ENCODE measurements around the gene CCNB2.
"Not testable (repeated sequence)": the region's sequence is repeated elsewhere in the genome, so short reads cannot be mapped to it uniquely, and the experiment has no call there.

Gene CCNB2

DNA sequence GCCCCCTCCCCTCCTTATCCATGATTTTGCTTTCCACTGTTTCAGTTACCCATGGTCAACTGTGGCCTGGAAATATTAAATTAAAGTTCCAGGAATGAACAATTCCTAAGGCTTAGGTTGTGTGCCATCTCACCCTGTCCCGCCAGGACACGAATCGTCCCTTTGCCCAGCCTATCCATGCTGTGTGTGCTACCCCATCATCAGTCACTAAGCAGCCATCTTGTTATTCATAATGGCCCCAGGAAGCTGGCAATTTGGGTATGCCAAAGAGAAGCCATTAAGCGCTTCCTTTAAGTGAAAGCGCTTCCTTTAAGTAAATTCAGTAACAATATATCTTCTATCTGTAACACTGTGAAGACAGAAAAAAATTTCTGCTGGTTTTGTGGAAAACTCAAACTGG is 52.5 kb downstream of the CCNB2 start:
- TF ChIP-seq, protein P1, sequence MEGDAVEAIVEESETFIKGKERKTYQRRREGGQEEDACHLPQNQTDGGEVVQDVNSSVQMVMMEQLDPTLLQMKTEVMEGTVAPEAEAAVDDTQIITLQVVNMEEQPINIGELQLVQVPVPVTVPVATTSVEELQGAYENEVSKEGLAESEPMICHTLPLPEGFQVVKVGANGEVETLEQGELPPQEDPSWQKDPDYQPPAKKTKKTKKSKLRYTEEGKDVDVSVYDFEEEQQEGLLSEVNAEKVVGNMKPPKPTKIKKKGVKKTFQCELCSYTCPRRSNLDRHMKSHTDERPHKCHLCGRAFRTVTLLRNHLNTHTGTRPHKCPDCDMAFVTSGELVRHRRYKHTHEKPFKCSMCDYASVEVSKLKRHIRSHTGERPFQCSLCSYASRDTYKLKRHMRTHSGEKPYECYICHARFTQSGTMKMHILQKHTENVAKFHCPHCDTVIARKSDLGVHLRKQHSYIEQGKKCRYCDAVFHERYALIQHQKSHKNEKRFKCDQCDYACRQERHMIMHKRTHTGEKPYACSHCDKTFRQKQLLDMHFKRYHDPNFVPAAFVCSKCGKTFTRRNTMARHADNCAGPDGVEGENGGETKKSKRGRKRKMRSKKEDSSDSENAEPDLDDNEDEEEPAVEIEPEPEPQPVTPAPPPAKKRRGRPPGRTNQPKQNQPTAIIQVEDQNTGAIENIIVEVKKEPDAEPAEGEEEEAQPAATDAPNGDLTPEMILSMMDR (conservative IDR thresholded peaks at IDR 0.05), result no peak
- no peak for TF ChIP-seq ZFX (IDR thresholded peaks at IDR 0.05)
- H3K27ac ChIP-seq, result peak overlapping the region; percentile 68; the same call in 1 of the 2 replicates

DNA sequence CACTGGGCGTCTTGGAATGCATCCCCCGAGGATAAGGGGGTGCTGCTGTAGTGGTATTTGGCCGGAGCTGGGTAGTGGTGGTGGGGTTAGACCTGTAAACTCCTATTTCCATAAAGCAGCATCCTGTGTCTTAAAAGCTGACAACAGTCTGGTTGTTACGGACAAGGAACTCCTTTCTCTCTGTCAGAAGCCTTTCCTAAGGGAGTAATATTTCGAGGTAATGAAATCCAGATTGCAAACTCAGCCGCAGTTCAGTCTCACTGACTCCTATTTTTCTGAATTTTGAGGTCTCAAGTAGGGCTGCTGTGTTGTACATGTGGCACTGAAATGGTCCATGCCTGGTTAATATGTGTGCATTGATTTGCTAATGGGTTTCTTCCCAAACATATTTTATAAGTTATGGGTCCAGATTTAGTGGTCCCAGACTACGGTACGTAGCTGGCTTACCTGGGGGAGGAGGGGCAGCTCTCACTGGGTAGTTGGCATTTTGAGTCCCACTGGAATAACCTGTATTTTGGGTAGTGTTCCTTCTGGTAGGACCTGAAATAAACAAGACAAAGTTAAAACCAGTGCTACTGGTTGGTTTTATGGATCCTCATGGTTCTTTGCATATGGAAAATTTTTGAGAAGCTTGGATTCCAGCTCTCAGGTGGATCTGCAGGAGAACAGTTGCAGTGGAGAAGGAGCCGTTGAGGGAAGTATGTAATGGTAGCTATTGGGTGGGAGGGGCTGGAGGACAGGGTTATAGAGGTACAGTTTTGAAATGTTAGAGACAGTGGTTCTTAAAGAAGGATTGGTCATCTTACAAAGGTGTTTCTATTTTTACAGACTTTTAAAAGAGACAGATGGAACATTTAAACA is 53.1 kb downstream of the CCNB2 start:
- TF ChIP-seq ZFX (IDR thresholded peaks at IDR 0.05), result no peak
- TF ChIP-seq, protein P1 (conservative IDR thresholded peaks at IDR 0.05), result no peak
- peak overlapping the region; percentile 68 for H3K27ac ChIP-seq

- no peak for TF ChIP-seq ZFX (IDR thresholded peaks at IDR 0.05)
- TF ChIP-seq, protein P1 (conservative IDR thresholded peaks at IDR 0.05), result no peak
- peak overlapping the region; percentile 68 for H3K27ac ChIP-seq
Measured at GRCh38 chr15:59158701-59159034, 53.7 kb downstream of the CCNB2 start.

DNA sequence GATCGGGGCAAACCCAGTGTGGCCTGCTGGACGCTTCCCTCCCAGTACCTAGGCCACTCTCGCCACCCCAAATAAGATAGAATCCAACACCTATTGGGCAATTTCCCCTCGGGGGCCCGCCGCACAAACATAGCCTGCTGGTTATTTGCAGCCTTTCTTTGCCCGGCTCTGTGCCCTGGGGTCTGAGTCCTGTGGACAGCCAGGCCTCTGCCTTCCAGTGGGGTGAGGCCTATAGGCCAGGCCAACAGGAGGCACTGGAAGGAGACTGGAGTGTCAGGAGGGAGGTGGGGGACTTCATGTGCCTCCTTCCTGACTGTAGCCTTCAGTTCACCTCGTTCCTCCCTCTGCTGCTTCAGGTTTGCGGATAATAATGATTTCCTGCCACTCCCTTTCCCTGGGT is 54.3 kb downstream of the CCNB2 start:
- TF ChIP-seq, protein P1 (conservative IDR thresholded peaks at IDR 0.05), result no peak
- no peak for TF ChIP-seq ZFX (IDR thresholded peaks at IDR 0.05)

DNA sequence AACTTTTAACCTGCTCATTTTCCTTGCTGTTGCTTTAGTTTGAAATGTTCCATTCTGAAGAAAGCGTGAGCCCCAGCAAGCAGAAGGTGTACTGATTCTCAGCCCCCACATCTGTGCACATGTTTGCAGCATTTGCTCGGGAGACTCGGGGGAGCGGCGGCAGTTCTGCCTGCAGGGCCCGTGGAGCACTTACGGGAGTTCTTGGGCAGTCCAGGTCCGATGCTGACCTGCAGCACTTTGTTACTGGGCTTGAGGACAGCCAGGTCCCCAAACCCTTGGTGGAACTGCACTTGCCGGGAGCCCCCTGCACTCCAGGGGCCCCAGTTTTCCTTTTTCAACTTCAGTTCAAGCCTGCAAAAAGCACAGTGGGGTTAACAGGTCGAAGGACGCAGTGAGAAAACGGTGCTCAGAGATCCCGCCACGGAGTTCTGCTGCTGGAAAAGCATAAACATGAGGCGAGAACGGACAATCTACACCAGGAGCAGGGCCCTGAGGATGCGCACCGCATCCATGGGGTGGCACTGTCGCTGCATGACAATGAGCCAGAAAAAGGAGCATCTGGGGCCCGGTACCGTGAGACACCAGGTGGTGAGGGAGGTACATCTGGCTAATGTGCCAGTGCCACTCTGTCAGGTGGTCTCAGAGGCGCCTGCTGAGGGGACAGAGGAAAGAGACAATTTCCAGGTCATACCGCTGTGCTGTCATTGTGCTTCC is 56.1 kb downstream of the CCNB2 start:
- TF ChIP-seq ZFX (IDR thresholded peaks at IDR 0.05), result no peak
- TF ChIP-seq, protein P1 (conservative IDR thresholded peaks at IDR 0.05), result no peak; the same call in 1 of the 2 replicates

More for the DNA sequence above, 54.3 kb downstream of the CCNB2 start:
- H3K27ac ChIP-seq, result peak overlapping the region; percentile 68

DNA sequence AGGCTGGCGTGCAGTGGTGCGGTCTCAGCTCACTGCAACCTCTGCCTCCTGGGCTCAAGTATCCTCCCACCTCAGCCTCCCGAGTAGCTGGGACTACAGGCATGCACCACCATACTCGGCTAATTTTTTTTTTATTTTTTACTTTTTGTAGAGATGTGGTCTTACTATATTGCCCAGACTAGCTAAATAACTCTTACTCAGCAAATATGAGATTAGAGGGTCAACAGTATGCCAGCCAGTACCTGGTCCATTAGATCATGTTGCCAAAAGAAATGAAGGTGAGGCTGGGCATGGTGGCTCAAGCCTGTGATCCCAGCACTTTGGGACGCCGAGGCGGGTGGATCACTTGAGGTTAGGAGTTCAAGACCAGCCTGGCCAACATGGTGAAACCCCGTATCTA is 57.1 kb downstream of the CCNB2 start:
- not testable (repeated sequence) for H3K27ac ChIP-seq

More for the DNA sequence above, 56.1 kb downstream of the CCNB2 start:
- no peak overlapping the region for H3K27ac ChIP-seq

GRCh38 chr15:59165726-59166125 is 60.8 kb downstream of the CCNB2 start:
- H3K27ac ChIP-seq, result peak overlapping the region; percentile 6; the same call in 1 of the 2 replicates
- no peak for TF ChIP-seq ZFX (IDR thresholded peaks at IDR 0.05)

DNA sequence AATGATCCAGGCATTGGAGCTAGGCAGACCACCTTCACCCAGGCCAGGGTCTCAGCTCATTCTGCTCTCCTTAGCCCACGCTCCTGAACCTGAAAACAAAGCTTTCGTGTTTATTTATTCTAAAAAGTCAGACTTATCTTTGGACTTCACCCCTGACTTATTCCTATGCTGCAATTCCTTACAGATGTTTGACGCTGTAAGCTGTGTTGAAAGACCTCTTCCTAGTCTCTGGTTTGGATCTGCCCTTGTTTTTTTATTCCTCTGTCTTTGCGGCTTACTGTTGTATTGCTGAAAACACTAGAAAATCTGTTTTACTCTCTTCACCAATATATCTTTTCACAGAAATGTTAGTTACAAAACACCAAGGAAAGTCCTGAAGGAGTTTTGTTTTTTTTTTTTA is 61.2 kb downstream of the CCNB2 start:
- H3K27ac ChIP-seq, result no peak overlapping the region; the same call in 1 of the 2 replicates
- no peak for TF ChIP-seq ZFX (IDR thresholded peaks at IDR 0.05)
- TF ChIP-seq, protein P1 (conservative IDR thresholded peaks at IDR 0.05), result no peak
